ENCODE data around the gene MICAL3.

The MICAL3 gene

DNA sequence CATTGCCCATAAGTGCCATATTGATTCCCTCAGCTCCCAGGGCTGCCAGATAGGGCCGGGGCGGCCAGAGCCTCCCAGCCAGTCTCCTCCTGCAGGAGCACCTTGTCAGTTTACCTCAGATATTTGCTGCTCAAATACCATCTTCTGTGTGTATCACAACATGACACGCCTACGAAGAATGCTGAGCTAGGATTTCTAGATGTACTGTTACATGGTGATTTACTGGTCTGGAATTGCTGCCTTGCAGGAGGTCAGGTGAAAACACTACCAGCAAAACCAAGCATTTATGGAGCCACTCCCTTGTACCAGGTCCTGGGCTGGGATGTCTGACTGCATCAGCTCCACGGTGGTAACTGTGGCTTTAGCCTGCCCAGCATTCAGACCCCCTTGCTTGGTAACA, 11.8 kb downstream of the MICAL3 start:
- TF ChIP-seq ZFX (IDR thresholded peaks at IDR 0.05; ENCODE audit: borderline replicate concordance) = no peak
- TF ChIP-seq, protein P1, sequence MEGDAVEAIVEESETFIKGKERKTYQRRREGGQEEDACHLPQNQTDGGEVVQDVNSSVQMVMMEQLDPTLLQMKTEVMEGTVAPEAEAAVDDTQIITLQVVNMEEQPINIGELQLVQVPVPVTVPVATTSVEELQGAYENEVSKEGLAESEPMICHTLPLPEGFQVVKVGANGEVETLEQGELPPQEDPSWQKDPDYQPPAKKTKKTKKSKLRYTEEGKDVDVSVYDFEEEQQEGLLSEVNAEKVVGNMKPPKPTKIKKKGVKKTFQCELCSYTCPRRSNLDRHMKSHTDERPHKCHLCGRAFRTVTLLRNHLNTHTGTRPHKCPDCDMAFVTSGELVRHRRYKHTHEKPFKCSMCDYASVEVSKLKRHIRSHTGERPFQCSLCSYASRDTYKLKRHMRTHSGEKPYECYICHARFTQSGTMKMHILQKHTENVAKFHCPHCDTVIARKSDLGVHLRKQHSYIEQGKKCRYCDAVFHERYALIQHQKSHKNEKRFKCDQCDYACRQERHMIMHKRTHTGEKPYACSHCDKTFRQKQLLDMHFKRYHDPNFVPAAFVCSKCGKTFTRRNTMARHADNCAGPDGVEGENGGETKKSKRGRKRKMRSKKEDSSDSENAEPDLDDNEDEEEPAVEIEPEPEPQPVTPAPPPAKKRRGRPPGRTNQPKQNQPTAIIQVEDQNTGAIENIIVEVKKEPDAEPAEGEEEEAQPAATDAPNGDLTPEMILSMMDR (IDR thresholded peaks at IDR 0.05) = no peak
- no peak overlapping the region for H3K27ac ChIP-seq

DNA sequence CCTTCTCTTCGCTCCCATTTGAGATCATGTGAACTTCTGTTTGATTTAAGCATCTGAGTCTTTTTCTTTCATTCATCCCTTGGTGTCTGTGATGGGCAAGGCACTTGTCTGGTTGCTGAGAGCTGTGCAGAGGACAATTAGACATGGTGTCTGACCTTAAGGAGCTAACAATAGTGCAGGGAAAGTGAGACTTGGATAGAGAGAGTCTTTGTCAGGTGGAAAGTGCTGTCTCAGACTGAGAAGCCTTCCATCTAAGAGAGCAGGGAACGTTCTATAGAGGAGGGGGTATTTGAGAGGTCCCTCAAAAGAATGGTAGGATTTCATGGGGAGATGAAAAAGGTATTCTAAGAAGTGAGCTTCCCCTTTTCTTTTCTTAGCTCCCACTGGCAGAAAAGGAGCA, 14.1 kb downstream of the MICAL3 start:
- no peak for TF ChIP-seq ZFX (IDR thresholded peaks at IDR 0.05; ENCODE audit: borderline replicate concordance)
- TF ChIP-seq, protein P1 (IDR thresholded peaks at IDR 0.05) = no peak
- no peak overlapping the region for H3K27ac ChIP-seq

DNA sequence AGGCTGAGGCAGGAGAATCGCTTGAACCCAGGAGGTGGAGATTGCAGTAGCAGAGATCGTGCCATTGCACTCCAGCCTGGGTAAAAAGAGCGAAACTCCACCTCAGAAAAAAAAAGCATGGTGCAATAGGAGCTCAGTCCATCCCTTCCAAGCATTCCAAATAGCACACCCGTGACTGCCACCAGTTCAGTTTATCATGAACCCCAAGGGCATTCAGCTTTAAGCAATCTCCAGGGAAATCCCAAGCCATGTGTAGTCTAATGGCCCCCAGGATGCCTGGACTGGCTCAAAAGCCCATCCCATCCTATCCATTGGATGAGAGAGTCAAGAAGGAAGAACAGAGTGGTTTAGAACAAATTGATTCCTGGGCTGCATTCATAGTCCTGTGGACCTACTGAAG, 16.2 kb downstream of the MICAL3 start:
- H3K27ac ChIP-seq = no peak overlapping the region
- TF ChIP-seq, protein P1 (IDR thresholded peaks at IDR 0.05) = no peak
- TF ChIP-seq ZFX (IDR thresholded peaks at IDR 0.05; ENCODE audit: borderline replicate concordance) = no peak

DNA sequence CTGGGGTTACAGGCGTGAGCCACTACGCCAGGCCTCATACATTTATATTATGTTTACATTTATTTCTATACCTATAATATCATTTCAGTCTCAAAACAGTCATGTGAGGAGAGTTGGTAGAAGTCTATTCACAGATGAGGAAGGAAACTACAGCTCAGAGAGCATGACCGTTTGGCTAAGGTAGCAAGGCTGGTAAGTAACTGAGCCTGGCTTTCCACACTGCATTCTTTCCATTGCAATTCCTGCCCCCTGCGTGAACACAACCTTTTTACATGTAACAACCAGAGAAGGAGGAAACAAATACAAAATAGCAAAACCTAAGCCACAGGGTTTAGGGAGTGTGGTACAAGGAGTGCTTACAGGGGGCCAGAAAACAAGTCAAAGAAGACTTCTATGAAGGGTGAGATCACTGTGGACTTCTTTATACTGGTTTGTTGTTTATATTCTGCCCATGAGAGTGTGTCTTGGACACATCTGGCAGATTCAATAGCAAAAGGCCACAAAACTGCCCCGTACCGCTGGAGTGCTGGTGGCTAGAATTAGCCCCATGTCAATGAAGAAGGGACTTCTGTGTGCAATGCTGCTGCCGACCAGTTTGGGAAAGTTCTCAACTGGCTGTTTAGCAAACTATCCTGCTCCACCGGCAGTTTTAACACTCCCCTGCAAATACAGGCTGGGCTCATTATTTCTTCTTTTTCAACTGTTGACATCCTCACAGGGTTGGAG, 19.0 kb downstream of the MICAL3 start:
- no peak overlapping the region for H3K27ac ChIP-seq

DNA sequence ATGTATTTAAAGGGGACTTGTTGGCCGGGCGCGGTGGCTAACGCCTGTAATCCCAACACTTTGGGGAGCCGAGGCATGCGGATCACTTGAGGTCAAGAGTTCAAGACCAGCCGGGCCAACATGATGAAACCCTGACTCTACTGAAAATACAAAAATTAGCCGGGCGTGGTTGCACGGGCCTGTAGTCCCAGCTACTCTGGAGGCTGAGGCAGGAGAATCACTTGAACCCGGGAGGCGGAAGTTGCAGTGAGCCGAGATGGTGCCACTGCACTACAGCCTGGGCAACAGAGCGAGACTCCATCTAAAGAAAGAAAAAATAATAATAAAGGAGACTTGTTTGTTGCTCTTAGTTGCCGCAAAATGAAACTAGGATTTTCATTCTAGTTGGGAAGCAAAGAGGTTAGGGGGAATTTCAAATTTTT, 22.5 kb downstream of the MICAL3 start:
- H3K27ac ChIP-seq = peak overlapping the region; percentile 78

More for the DNA sequence above, 19.0 kb downstream of the MICAL3 start:
- no peak for TF ChIP-seq ZFX (IDR thresholded peaks at IDR 0.05; ENCODE audit: borderline replicate concordance)
- TF ChIP-seq, protein P1 (IDR thresholded peaks at IDR 0.05) = no peak

DNA sequence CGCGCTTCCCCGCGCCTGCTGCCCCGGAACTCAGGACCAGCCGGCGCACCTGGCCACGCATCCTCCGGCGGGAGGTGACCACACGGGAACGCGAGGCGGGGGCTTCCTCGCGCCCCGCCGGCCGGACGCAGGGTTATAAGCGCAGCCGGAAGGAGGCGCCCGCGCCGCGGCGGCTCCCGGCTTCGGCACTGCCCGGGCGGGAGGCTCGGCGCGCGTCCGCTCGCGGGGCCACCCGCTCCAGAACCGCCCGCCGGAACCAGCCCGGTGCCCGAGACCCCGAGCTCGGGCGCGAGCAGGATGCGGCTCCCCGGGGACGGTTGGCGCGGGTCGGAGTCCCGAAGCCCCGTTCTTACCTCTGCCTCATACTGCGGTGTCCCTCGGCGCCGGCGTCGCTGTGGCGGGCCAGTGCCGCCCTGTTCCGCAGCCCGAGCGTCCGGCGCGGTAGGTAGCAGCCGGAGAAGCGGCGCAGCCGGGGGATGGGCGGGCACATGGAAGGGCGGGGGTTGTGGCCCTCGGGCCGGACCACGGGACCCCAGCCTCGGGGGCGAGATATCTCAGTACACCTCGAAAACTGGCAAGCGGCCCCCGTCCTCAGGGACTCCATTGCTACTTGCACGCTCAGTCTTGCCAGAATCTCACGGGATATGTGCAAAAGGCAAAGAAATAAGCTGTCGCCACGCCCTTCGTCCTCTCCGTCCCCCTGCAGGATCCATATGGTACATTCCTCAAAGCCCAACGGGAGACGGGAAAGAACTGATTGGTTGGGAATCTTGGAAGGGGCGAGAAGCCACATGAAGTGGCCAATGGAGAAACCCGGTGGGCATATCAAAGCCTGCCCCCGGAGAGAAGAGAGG, 23.1 kb downstream of the MICAL3 start:
- H3K27ac ChIP-seq = peak overlapping the region; percentile 78
- no peak for TF ChIP-seq ZFX (IDR thresholded peaks at IDR 0.05; ENCODE audit: borderline replicate concordance)
- TF ChIP-seq, protein P1 (IDR thresholded peaks at IDR 0.05) = peak; percentile 85

DNA sequence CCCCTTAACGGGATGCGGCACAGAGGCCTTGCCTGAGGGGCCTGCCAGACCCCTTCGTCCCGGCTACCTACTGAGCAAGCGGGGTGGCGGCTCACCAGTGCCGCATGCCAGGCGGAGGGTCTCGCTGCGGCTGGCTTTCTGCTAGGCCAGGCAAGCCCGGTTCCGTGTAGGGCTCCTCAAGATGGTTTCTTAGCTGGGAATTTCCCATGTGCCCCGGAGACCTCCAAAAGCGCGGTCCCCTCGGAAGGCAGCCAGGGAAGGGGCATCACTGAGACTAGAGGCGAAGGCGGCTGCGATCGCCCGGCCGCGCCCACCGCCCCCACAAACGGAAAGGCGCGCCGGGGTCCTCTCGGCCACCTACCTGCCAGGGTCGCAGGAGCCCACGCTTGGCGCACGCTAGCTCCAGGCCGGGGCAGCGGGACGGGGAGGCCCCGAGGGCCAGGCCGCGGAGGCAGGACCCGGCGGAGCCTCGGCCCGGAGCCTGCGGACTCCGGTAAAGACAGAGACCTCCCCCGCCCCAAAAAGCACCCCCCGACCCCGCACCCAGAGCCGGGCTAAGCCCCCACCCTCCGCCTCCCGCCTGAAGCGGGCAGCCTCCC, 23.8 kb downstream of the MICAL3 start:
- TF ChIP-seq, protein P1 (IDR thresholded peaks at IDR 0.05) = no peak
- no peak for TF ChIP-seq ZFX (IDR thresholded peaks at IDR 0.05; ENCODE audit: borderline replicate concordance)
- peak overlapping the region; percentile 78 for H3K27ac ChIP-seq
